Muscle layer of colon (tissue), 2 donors: ENCODE data around the gene MAIP1.

ENCODE experiments used
- H3K27ac ChIP-seq: one replicate; pipeline ENCODE4 v1.7.0; 2013; ENCODE audit warnings: low read depth, mild to moderate bottlenecking, low read length, moderate library complexity
- H3K27me3 ChIP-seq, 2 donors: one replicate each; pipeline ENCODE4 v1.7.0; 2013; ENCODE audit warnings: low read length in 2 of 2, mild to moderate bottlenecking in 2 of 2; ENCODE audit not compliant: insufficient read depth in 2 of 2, control insufficient read depth in 1 of 2
- H3K36me3 ChIP-seq: one replicate; pipeline ENCODE4 v1.7.0; 2013; ENCODE audit warnings: mild to moderate bottlenecking, low read length; ENCODE audit not compliant: insufficient read depth
- H3K4me1 ChIP-seq: one replicate; pipeline ENCODE4 v1.7.0; 2013; ENCODE audit warnings: mild to moderate bottlenecking, low read length; ENCODE audit not compliant: insufficient read depth
- H3K4me3 ChIP-seq, 2 donors: one replicate each; pipeline ENCODE4 v1.7.0; 2013; ENCODE audit warnings: low read length in 2 of 2, low read depth in 1 of 2, mild to moderate bottlenecking in 1 of 2, moderate library complexity in 1 of 2
- H3K9ac ChIP-seq: one replicate; pipeline ENCODE4 v1.7.0; 2013; ENCODE audit warnings: low read length
- H3K9me3 ChIP-seq: one replicate; pipeline ENCODE4 v1.7.0; 2013; ENCODE audit warnings: mild to moderate bottlenecking, low read length
- donor health status: abdominal sarcoma.
- donor health status: Adenocarcinoma of cecum.

The MAIP1 gene

DNA sequence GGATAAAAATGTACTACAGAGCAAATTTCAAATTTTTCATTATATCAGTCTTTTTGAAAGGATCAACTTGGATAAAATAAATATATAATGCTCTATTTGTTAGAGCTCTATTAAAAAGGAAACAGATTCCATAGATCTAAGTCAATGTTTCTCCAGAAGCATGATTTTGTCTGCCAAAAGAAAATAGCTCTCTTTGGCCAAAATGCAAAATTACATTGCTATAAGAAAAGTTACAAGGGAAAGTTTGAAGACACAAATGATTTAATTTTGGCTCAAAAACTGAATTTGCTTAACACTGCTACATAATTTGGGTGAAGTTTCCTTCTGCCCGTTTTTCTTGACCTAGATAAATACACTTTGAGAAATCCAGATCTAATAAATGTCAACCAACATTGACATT lies 28.6 kb upstream of the MAIP1 start:
- peaks cover 5% of the 10 kb centered on the region for H3K4me1 ChIP-seq
- no peaks in the 10 kb centered on the region for H3K9me3 ChIP-seq
- H3K9ac ChIP-seq: no peak overlapping the region
- H3K4me3 ChIP-seq: no peak overlapping the region
- H3K27me3 ChIP-seq: no peaks in the 10 kb centered on the region
- H3K27ac ChIP-seq: no peak overlapping the region
- peaks cover 12% of the 10 kb centered on the region for H3K36me3 ChIP-seq

DNA sequence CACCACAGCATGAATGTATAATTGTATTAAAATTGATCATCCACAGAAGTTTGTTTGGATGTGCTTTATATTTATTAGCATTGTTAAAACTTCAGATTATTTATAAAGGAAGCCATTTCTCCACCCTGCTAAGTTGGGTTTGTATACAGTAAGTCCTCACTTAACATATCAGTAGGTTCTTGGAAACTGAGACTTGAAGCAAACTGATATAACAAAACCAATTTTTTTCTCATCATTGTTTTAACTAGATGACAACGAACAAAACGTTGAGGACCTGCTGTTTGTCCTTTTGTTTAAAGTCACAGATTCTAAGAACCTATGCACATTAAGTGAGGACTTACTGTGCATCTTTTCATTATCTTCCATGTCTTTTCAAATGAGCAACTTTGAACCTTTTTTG lies 27.2 kb upstream of the MAIP1 start:
- Histone ChIP-seq H3K9ac (no peak overlapping the region), H3K4me3 (no peak overlapping the region), H3K27ac (no peak overlapping the region), H3K4me1 (no peaks in the 10 kb centered on the region), H3K9me3 (no peaks in the 10 kb centered on the region), H3K27me3 (no peaks in the 10 kb centered on the region), H3K36me3 (peaks cover 25% of the 10 kb centered on the region)

DNA sequence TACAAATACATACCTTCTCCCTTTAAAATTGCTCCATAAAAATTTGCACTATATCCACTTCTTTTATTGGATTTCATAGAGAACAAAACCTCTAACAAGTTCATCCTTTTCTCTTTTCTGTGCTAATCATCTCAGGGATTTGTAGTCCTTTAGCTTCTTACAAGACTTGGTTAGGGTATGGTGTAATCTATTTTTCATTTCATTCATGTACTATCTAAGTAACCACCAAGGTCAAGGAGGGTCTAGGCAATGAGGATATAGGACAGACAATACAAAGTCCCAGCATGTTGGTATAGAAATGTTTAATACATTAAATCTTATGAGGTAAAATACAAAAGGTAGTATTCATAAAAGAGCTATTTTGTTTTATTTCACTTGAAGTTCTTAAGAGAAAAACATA lies 26.8 kb upstream of the MAIP1 start:
- no peak overlapping the region for H3K4me3 ChIP-seq
- H3K27ac ChIP-seq: no peak overlapping the region
- H3K27me3 ChIP-seq: no peaks in the 10 kb centered on the region
- H3K9me3 ChIP-seq: no peaks in the 10 kb centered on the region
- H3K9ac ChIP-seq: no peak overlapping the region
- no peaks in the 10 kb centered on the region for H3K4me1 ChIP-seq
- H3K36me3 ChIP-seq: peaks cover 26% of the 10 kb centered on the region

DNA sequence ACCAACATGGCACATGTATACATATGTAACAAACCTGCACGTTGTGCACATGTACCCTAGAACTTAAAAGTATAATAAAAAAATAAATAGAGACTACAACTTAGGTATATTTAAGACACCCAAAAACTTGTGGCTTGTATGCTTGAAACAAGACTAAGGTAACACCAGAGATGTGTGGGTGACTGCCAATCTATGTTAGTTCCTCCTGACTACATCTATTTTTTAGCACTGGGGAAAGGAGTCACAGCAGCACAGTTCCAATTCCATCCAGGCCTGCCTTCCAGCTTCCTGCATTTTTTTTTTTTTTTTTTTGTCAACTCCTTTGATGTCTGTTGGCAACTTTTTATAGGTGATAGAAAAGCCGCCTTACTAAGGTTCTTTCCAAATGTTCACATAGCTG lies 26.1 kb upstream of the MAIP1 start:
- Histone ChIP-seq H3K27ac (no peak overlapping the region), H3K9me3 (no peaks in the 10 kb centered on the region), H3K4me3 (no peak overlapping the region), H3K36me3 (peaks cover 26% of the 10 kb centered on the region), H3K4me1 (no peaks in the 10 kb centered on the region), H3K9ac (no peak overlapping the region), H3K27me3 (no peaks in the 10 kb centered on the region)

DNA sequence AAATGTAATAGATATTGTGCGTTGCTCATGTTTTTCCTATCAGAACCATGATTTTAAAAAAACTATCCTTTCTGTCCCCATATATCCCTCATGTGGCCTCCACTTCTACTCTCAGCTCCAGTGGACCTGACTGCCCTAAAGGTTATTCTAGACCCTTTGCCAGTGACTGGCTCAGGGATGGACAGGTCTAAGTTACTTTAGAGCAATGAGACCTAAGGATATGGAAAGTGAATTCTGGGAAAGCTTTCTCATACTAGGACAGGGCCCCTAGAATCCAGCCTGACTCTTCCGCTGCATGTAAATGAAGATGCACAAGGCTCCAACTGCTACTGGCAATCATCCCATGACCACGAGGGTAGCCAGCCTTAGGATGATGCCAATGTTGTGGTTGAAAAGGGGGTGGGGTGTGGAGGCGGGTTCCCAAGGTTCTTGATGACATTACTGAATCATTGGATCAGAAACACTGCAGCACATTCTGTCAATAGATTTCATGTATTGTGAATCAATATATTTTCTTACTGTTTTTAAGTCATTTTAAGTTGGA lies 23.0 kb upstream of the MAIP1 start:
- H3K4me1 ChIP-seq: no peaks in the 10 kb centered on the region
- no peak overlapping the region for H3K4me3 ChIP-seq
- no peak overlapping the region for H3K27ac ChIP-seq
- no peak overlapping the region for H3K9ac ChIP-seq
- no peaks in the 10 kb centered on the region for H3K27me3 ChIP-seq
- H3K36me3 ChIP-seq: peaks cover 29% of the 10 kb centered on the region
- no peaks in the 10 kb centered on the region for H3K9me3 ChIP-seq

DNA sequence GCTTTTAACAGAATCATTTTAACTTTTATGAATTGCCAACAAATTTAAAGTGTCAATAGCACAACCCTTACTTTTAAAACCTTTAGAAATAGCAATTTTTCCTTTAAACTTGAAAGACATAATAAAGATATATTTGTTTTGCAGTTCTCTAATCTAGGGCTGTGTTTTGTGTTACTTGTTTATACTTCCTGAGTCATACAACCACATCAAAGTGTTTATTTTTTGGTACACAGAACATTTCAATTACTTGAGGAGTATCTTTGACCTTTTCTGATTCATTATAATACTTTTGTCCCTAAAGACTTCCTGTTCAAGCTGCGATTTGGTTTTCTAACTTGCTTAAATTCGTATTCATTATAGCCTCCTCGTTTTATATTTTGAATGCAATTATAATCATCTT lies 21.9 kb upstream of the MAIP1 start:
- Histone ChIP-seq H3K27ac (no peak overlapping the region), H3K4me1 (no peaks in the 10 kb centered on the region), H3K36me3 (peaks cover 34% of the 10 kb centered on the region), H3K9ac (no peak overlapping the region), H3K4me3 (no peak overlapping the region), H3K9me3 (no peaks in the 10 kb centered on the region), H3K27me3 (no peaks in the 10 kb centered on the region)

DNA sequence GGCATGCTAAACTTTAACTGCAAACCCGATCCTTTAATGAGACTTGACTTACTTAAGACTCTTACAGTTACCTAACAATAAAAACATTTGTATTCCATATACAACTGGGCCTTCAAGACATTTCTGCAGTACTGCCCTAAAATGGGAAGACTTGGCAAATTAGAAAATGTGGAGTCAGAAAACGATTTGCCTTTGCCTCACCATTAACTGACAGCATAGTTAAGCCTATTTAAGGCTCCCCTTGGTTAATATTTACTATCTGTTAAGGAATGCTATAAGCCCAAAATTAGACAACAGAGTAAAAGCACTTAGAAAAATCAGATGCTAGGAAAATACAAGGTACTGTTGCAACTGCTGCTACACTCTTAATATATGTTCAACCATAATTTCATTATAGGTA lies 18.8 kb upstream of the MAIP1 start:
- no peaks in the 10 kb centered on the region for H3K27me3 ChIP-seq
- H3K4me1 ChIP-seq: no peaks in the 10 kb centered on the region
- no peaks in the 10 kb centered on the region for H3K9me3 ChIP-seq
- H3K36me3 ChIP-seq: peaks cover 32% of the 10 kb centered on the region
- no peak overlapping the region for H3K27ac ChIP-seq
- no peak overlapping the region for H3K9ac ChIP-seq
- no peak overlapping the region for H3K4me3 ChIP-seq

DNA sequence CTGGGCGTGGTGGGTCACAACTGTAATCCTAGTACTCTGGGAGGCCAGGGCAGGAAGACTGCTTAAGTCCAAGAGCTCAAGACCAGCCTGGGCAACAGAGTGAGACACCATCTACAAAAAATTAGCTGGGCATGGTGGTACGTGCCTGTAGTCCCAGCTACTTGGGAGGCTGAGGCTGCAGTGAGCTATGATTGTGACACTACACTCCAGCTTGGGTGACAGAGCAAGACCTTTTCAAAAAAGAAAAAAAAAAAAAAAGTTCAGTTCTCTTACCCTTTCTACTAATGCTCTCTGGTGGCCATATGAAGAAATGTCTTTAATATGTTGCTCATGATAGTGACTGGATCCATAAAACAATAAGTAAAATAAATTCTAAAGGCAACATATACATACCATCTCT lies 15.0 kb upstream of the MAIP1 start:
- no peak overlapping the region for H3K9ac ChIP-seq
- no peaks in the 10 kb centered on the region for H3K4me1 ChIP-seq
- no peak overlapping the region for H3K27ac ChIP-seq
- no peaks in the 10 kb centered on the region for H3K9me3 ChIP-seq
- peaks cover 36% of the 10 kb centered on the region for H3K36me3 ChIP-seq
- no peaks in the 10 kb centered on the region for H3K27me3 ChIP-seq
- H3K4me3 ChIP-seq: no peak overlapping the region

DNA sequence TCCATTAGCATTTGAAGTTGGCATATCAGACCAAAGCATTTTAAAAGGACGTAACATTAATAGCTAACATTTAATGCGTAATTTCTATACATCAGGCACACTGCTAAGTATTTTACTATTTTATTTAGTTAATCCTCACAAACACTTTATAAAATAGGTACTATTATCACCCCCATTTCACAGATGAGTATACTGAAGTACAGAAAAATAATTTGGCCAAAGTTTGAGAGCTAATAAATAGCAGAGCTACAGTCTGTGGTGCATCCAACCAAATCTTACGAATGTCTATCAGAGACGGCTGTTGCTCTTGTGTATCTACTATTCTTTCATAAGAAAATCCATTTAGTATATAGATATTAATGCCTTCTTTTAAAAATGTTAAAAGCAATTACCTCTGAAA lies 12.0 kb upstream of the MAIP1 start:
- H3K36me3 ChIP-seq: peaks cover 45% of the 10 kb centered on the region
- no peaks in the 10 kb centered on the region for H3K27me3 ChIP-seq
- H3K27ac ChIP-seq: no peak overlapping the region
- H3K4me1 ChIP-seq: no peaks in the 10 kb centered on the region
- no peak overlapping the region for H3K4me3 ChIP-seq
- no peak overlapping the region for H3K9ac ChIP-seq
- no peaks in the 10 kb centered on the region for H3K9me3 ChIP-seq

DNA sequence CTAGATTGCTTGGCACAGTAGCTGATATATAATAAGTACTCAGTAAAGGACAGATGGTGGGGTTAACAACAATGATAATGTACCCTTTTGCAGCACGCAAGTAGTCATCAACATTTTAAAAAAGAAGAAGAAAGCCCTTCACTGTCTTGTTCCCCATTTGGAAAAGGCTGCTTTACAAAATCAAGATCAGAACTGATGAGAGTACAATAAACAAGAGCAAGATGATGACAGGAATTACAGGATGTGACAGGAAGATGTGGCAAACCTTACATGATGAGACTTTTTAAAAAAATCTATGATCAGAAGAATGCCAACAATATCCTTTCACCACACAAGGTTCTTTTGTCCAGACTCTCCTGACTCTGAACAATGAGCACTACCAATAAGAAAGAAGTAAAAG lies 9.2 kb upstream of the MAIP1 start:
- no peak overlapping the region for H3K27ac ChIP-seq
- H3K27me3 ChIP-seq: no peaks in the 10 kb centered on the region
- H3K4me3 ChIP-seq: no peak overlapping the region
- no peaks in the 10 kb centered on the region for H3K4me1 ChIP-seq
- no peak overlapping the region for H3K9ac ChIP-seq
- H3K36me3 ChIP-seq: peaks cover 41% of the 10 kb centered on the region
- no peaks in the 10 kb centered on the region for H3K9me3 ChIP-seq

DNA sequence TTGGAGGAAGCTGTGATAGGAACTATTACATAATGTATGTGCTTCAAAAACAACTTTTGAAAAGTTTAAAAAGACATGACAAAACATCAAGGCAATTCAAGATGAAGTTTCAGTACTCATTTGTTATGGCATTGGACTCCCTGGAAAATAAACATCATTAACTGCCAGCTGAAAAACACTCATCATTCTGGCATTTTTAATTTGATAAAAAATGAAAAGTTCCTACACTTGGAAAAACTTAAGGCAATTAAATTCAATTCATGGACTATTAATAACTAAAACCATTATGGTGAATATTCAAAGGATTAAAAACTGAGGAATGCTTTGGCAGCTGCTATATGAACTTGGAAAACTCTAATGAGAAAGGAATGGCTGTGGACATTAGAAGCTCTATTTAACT lies 8.5 kb upstream of the MAIP1 start:
- no peaks in the 10 kb centered on the region for H3K4me1 ChIP-seq
- H3K27ac ChIP-seq: no peak overlapping the region
- H3K9ac ChIP-seq: no peak overlapping the region
- H3K36me3 ChIP-seq: peaks cover 41% of the 10 kb centered on the region
- H3K27me3 ChIP-seq: no peaks in the 10 kb centered on the region
- H3K9me3 ChIP-seq: no peaks in the 10 kb centered on the region
- H3K4me3 ChIP-seq: no peak overlapping the region

DNA sequence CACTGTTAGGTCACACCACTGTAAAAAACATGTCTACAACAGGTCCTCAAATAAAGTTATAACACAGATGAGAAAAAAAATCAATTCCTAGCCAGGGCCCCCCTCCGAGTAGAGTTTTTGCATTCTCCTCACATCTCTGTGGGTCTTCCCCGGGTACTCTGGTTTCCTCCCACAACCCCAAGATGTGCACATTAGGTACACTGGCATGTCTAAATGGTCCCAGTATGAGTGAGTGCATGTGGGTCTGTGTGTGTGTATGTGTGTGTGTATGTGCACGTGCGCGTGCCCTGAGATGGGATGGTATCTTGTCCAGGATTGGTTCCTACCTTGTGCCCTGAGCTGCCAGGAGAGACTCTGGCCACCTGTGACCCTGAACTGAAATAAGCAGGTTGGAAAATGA lies 5.0 kb upstream of the MAIP1 start:
- H3K27ac ChIP-seq: no peak overlapping the region
- peaks cover 14% of the 10 kb centered on the region for H3K4me1 ChIP-seq
- no peak overlapping the region for H3K4me3 ChIP-seq
- H3K9ac ChIP-seq: no peak overlapping the region
- no peaks in the 10 kb centered on the region for H3K9me3 ChIP-seq
- H3K36me3 ChIP-seq: peaks cover 21% of the 10 kb centered on the region
- no peaks in the 10 kb centered on the region for H3K27me3 ChIP-seq
